Fibroblast of lung (primary cell): ENCODE results near the gene ADAP1.

Source experiments
- CTCF ChIP-seq, 2 donors: IDR thresholded peaks in 1 of 2; conservative IDR thresholded peaks in 1 of 2; 1 replicate in 1 of 2; 2 replicates in 1 of 2; pipeline ENCODE4 v1.5.1; 2011 to 2012; ENCODE audit warnings: low read length in 2 of 2, control low read depth in 1 of 2, inconsistent platforms in 1 of 2, low read depth in 1 of 2, mild to moderate bottlenecking in 1 of 2
- EZH2 ChIP-seq: IDR thresholded peaks from 2 replicates; pipeline ENCODE4 v1.5.1; 2012; ENCODE audit warnings: low read length, control low read depth, mild to moderate bottlenecking; ENCODE audit errors: missing control alignments

DNA sequence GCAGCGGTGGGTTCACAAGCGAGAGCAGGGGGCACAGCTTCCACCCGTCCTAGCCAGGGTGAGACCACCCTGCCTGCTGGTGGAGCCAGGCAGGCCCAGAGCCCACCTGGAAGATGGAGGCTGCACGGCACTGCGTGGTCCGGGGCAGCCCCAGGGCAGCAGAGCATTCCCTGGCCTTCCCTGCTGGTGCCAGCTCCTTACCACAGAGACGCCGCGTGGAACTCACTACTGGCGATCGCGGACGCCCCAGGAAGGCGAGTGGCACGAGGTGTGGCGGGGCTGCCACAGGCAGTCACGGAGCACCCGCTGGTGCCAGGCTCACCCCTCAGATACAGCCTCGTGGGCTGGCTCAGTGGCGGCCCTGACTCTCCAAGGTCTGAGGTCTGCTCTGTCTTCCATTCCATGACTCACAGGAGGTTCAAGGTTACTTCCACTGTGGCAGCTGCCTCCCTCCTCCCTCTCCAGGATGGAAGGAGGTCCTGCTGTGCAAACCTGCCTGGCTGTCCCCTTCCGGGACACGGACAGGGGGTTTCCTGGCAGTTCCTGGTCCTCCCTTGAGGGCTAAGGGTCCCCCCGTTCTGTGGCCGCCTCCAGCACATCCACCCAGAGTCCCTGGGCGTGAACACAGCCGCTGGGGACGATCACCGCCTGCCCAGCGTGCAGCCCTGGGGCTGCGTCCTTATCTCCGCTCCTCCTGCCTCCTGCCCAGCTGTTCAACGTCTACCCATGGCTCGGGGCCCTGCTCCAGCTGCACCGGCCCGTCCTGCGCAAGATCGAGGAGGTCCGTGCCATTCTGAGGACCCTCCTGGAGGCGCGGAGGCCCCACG lies 31.6 kb upstream of the ADAP1 start:
- no peak for TF ChIP-seq CTCF (conservative IDR thresholded peaks at IDR 0.05 in 1 of 2, IDR thresholded peaks at IDR 0.05 in 1 of 2; ENCODE audit: low read depth in 1 of 2, low read length in 2 of 2)
- TF ChIP-seq EZH2 = no peak
